ENCODE data around the gene MYH13.

- TF ChIP-seq RAD21 (IDR thresholded peaks at IDR 0.05; ENCODE audit: low read length): no peak
- TF ChIP-seq CTCF (IDR thresholded peaks at IDR 0.05): no peak
- TF ChIP-seq SIN3A (IDR thresholded peaks at IDR 0.05; ENCODE audit: borderline replicate concordance, low read depth, low read length): no peak
- no peak for TF ChIP-seq NRF1 (IDR thresholded peaks at IDR 0.05; ENCODE audit: low read depth, low read length)
- TF ChIP-seq REST (IDR thresholded peaks at IDR 0.05; ENCODE audit: low read depth, low read length): no peak
- no peak for TF ChIP-seq POLR2AphosphoS5 (IDR thresholded peaks at IDR 0.05; ENCODE audit: low read depth, low read length)
- no peak for TF ChIP-seq EZH2phosphoT487 (IDR thresholded peaks at IDR 0.05; ENCODE audit: borderline replicate concordance, low read depth)
Observed at GRCh38 chr17:10328206-10328605, 44.6 kb downstream of the MYH13 start.

Data from SK-N-SH (cell line).